ENCODE results near the gene TMEM108.

DNA sequence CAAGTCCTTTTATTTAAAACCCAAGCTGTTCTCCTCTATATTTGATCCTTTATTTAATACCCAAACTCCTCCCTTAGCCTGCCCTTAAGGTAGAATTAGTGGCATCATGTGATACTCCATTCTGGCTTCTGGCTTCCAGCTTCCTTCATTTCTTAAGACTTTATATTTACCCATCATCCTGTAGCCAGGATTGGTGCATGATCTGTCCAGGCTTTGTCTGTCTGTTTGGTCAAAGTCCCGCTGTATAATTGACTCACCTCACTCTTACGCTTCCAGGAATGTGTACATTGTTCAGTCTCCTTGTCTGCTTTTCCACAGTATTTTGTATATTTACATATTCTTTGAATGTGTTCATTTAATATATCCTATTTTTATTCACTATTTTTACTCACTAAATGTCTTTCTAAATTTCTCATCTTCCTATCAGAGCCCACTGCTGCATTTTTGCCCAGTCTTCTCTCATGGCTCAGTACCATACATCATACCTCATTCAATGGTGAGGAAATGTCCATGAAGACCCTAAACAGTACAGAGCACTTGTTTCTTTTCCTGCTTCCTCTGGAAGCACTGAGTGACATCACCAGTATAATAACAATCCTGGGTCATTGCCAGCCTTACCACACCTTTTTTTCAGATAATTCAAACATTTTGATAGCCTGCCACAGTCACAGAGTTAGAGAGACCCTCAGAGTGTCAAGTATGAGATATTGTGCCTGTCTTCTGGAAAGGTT lies 31.5 kb downstream of the TMEM108 start:
- TF ChIP-seq, protein P1, sequence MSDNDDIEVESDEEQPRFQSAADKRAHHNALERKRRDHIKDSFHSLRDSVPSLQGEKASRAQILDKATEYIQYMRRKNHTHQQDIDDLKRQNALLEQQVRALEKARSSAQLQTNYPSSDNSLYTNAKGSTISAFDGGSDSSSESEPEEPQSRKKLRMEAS (IDR thresholded peaks at IDR 0.05; ENCODE audit: low read depth), result no peak
- TF ChIP-seq, protein P2, sequence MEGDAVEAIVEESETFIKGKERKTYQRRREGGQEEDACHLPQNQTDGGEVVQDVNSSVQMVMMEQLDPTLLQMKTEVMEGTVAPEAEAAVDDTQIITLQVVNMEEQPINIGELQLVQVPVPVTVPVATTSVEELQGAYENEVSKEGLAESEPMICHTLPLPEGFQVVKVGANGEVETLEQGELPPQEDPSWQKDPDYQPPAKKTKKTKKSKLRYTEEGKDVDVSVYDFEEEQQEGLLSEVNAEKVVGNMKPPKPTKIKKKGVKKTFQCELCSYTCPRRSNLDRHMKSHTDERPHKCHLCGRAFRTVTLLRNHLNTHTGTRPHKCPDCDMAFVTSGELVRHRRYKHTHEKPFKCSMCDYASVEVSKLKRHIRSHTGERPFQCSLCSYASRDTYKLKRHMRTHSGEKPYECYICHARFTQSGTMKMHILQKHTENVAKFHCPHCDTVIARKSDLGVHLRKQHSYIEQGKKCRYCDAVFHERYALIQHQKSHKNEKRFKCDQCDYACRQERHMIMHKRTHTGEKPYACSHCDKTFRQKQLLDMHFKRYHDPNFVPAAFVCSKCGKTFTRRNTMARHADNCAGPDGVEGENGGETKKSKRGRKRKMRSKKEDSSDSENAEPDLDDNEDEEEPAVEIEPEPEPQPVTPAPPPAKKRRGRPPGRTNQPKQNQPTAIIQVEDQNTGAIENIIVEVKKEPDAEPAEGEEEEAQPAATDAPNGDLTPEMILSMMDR (IDR thresholded peaks at IDR 0.05), result no peak
- TF ChIP-seq, protein P3, sequence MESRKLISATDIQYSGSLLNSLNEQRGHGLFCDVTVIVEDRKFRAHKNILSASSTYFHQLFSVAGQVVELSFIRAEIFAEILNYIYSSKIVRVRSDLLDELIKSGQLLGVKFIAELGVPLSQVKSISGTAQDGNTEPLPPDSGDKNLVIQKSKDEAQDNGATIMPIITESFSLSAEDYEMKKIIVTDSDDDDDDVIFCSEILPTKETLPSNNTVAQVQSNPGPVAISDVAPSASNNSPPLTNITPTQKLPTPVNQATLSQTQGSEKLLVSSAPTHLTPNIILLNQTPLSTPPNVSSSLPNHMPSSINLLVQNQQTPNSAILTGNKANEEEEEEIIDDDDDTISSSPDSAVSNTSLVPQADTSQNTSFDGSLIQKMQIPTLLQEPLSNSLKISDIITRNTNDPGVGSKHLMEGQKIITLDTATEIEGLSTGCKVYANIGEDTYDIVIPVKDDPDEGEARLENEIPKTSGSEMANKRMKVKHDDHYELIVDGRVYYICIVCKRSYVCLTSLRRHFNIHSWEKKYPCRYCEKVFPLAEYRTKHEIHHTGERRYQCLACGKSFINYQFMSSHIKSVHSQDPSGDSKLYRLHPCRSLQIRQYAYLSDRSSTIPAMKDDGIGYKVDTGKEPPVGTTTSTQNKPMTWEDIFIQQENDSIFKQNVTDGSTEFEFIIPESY (IDR thresholded peaks at IDR 0.05; ENCODE audit: borderline replicate concordance, low read depth), result no peak
- TF ChIP-seq, protein P4, sequence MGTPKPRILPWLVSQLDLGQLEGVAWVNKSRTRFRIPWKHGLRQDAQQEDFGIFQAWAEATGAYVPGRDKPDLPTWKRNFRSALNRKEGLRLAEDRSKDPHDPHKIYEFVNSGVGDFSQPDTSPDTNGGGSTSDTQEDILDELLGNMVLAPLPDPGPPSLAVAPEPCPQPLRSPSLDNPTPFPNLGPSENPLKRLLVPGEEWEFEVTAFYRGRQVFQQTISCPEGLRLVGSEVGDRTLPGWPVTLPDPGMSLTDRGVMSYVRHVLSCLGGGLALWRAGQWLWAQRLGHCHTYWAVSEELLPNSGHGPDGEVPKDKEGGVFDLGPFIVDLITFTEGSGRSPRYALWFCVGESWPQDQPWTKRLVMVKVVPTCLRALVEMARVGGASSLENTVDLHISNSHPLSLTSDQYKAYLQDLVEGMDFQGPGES (IDR thresholded peaks at IDR 0.05; ENCODE audit: low read depth, low read length), result no peak
- TF ChIP-seq EZH2phosphoT487 (IDR thresholded peaks at IDR 0.05; ENCODE audit: borderline replicate concordance, low read depth), result no peak
- TF ChIP-seq, protein P5, sequence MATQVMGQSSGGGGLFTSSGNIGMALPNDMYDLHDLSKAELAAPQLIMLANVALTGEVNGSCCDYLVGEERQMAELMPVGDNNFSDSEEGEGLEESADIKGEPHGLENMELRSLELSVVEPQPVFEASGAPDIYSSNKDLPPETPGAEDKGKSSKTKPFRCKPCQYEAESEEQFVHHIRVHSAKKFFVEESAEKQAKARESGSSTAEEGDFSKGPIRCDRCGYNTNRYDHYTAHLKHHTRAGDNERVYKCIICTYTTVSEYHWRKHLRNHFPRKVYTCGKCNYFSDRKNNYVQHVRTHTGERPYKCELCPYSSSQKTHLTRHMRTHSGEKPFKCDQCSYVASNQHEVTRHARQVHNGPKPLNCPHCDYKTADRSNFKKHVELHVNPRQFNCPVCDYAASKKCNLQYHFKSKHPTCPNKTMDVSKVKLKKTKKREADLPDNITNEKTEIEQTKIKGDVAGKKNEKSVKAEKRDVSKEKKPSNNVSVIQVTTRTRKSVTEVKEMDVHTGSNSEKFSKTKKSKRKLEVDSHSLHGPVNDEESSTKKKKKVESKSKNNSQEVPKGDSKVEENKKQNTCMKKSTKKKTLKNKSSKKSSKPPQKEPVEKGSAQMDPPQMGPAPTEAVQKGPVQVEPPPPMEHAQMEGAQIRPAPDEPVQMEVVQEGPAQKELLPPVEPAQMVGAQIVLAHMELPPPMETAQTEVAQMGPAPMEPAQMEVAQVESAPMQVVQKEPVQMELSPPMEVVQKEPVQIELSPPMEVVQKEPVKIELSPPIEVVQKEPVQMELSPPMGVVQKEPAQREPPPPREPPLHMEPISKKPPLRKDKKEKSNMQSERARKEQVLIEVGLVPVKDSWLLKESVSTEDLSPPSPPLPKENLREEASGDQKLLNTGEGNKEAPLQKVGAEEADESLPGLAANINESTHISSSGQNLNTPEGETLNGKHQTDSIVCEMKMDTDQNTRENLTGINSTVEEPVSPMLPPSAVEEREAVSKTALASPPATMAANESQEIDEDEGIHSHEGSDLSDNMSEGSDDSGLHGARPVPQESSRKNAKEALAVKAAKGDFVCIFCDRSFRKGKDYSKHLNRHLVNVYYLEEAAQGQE (IDR thresholded peaks at IDR 0.05; ENCODE audit: low read depth, low read length), result no peak
- no peak for TF ChIP-seq JUND (IDR thresholded peaks at IDR 0.05)
- TF ChIP-seq RAD21 (IDR thresholded peaks at IDR 0.05; ENCODE audit: low read length), result no peak
- TF ChIP-seq POLR2AphosphoS5 (IDR thresholded peaks at IDR 0.05; ENCODE audit: low read depth, low read length), result no peak
- no peak for TF ChIP-seq ELF1 (IDR thresholded peaks at IDR 0.05)
- TF ChIP-seq SIN3A (IDR thresholded peaks at IDR 0.05; ENCODE audit: borderline replicate concordance, low read depth, low read length), result no peak
- no peak for TF ChIP-seq RXRA (IDR thresholded peaks at IDR 0.05; ENCODE audit: borderline replicate concordance, low read depth)
- TF ChIP-seq, protein P6, sequence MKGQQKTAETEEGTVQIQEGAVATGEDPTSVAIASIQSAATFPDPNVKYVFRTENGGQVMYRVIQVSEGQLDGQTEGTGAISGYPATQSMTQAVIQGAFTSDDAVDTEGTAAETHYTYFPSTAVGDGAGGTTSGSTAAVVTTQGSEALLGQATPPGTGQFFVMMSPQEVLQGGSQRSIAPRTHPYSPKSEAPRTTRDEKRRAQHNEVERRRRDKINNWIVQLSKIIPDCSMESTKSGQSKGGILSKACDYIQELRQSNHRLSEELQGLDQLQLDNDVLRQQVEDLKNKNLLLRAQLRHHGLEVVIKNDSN (IDR thresholded peaks at IDR 0.05; ENCODE audit: borderline replicate concordance, low read depth), result no peak

Data from SK-N-SH (cell line).